Chondrocyte (in vitro differentiated cells): ENCODE measurements around the gene TSFM. TPM values are rescaled to one million over a fixed set of nuclear protein-coding genes. Genes with fewer than 3 reads are reported as not detected.

Experiments used
- DNase-seq: peaks from one replicate; pipeline ENCODE4 v3.0.0; 2021; ENCODE audit warnings: mixed read lengths, low spot score
- H3K27ac Mint-ChIP-seq: one replicate; pipeline ENCODE4 v1.8.0; 2021; ENCODE audit warnings: mild to moderate bottlenecking, moderate library complexity, mixed read lengths; ENCODE audit not compliant: unreplicated experiment
- H3K27me3 Mint-ChIP-seq: 2 replicates; pipeline ENCODE4 v1.8.0; 2021; ENCODE audit warnings: low read depth, mixed read lengths
- H3K36me3 Mint-ChIP-seq: 2 replicates; pipeline ENCODE4 v1.8.0; 2021; ENCODE audit warnings: low read depth, mixed read lengths
- H3K4me1 Mint-ChIP-seq: 2 replicates; pipeline ENCODE4 v1.8.0; 2021; ENCODE audit warnings: low read depth, mild to moderate bottlenecking, mixed read lengths
- H3K4me3 Mint-ChIP-seq: one replicate; pipeline ENCODE4 v1.8.0; 2021; ENCODE audit warnings: mild to moderate bottlenecking, moderate library complexity, mixed read lengths; ENCODE audit not compliant: unreplicated experiment
- H3K9me3 Mint-ChIP-seq: 2 replicates; pipeline ENCODE4 v1.8.0; 2021; ENCODE audit warnings: low read depth, mixed read lengths
- CTCF ChIP-seq: fragments of 200-600 bp; sonication (generic); IDR thresholded peaks from 2 replicates; pipeline ENCODE4 v1.5.0; 2021; ENCODE audit warnings: antibody characterized with exemption, mild to moderate bottlenecking, moderate library complexity
- total RNA-seq: library from RNA; stranded (reverse); gene quantifications from 3 replicates; pipeline ENCODE4 v1.2.1, GENCODE V29; 2021

Gene TSFM
- total RNA-seq, 1 donor from 2014 or later: 19.9 TPM

GRCh38 chr12:57753756-57754337 lies 28.7 kb upstream of the TSFM start:
- TF ChIP-seq CTCF: no peak
- H3K9me3 Mint-ChIP-seq: no peaks in the 10 kb centered on the region
- H3K4me1 Mint-ChIP-seq: peaks cover 44% of the 10 kb centered on the region
- peak overlapping the region; percentile 88 for H3K4me3 Mint-ChIP-seq
- H3K36me3 Mint-ChIP-seq: peaks cover 18% of the 10 kb centered on the region
- peak overlapping the region; percentile 72 for H3K27ac Mint-ChIP-seq
- H3K27me3 Mint-ChIP-seq: no peaks in the 10 kb centered on the region
- DNase-seq: no peak

GRCh38 chr12:57754411-57755193 lies 28.0 kb upstream of the TSFM start, which contains the start of gene MARCHF9:
Gene MARCHF9 (plus strand): TSS chr12:57755103. CDS start chr12:57755529, 426 bp downstream.
- no peak for TF ChIP-seq CTCF
- Mint-ChIP-seq H3K4me3 (peak within 1 kb of the TSS; percentile 88), H3K36me3 (peaks cover 16% of the 10 kb centered on the region), H3K9me3 (no peaks in the 10 kb centered on the region), H3K27me3 (no peaks in the 10 kb centered on the region), H3K27ac (peak within 1 kb of the TSS; percentile 72), H3K4me1 (peaks cover 44% of the 10 kb centered on the region)
- no peak for DNase-seq

GRCh38 chr12:57755194-57755453 lies 27.5 kb upstream of the TSFM start:
- no peak for TF ChIP-seq CTCF
- H3K4me1 Mint-ChIP-seq: peaks cover 43% of the 10 kb centered on the region
- H3K27me3 Mint-ChIP-seq: no peaks in the 10 kb centered on the region
- H3K36me3 Mint-ChIP-seq: peaks cover 15% of the 10 kb centered on the region
- H3K4me3 Mint-ChIP-seq: peak overlapping the region; percentile 38
- no peak overlapping the region for H3K27ac Mint-ChIP-seq
- H3K9me3 Mint-ChIP-seq: no peaks in the 10 kb centered on the region
- DNase-seq: no peak

- no peak for TF ChIP-seq CTCF
- peak overlapping the region; percentile 70 for H3K4me3 Mint-ChIP-seq
- no peaks in the 10 kb centered on the region for H3K9me3 Mint-ChIP-seq
- no peaks in the 10 kb centered on the region for H3K27me3 Mint-ChIP-seq
- DNase-seq: no peak
- peaks cover 14% of the 10 kb centered on the region for H3K36me3 Mint-ChIP-seq
- peaks cover 37% of the 10 kb centered on the region for H3K4me1 Mint-ChIP-seq
- no peak overlapping the region for H3K27ac Mint-ChIP-seq
Measured at GRCh38 chr12:57755454-57756372, 26.9 kb upstream of the TSFM start.
